ENCODE measurements around the gene ALAS1. TPM values are rescaled to one million over a fixed set of nuclear protein-coding genes. Genes with fewer than 3 reads are reported as not detected.

Gene ALAS1
- total and polyA plus RNA-seq, 2 experiments from 2014 or later: 17.8 to 42.8 TPM

DNA sequence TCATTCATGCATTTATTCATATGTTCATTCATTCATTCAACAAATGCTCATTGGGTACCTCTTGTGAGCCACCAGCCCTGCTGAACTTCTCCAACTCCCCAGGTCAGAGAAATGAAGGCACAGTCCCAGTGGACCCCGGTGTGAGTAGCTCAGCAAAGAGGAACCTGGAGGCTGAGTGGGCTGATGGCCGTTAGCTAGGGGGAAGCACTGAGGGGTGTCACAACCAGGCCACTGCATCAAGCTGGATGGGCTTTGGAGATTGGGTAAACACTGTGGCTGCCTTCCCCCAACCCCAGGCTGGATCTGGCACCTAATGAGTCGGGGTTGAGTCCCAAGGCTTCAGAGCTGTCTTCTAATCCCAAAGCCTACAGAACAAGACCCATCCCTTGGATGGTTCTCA lies 12.1 kb upstream of the ALAS1 start (continued):
- TF ChIP-seq, protein P1, sequence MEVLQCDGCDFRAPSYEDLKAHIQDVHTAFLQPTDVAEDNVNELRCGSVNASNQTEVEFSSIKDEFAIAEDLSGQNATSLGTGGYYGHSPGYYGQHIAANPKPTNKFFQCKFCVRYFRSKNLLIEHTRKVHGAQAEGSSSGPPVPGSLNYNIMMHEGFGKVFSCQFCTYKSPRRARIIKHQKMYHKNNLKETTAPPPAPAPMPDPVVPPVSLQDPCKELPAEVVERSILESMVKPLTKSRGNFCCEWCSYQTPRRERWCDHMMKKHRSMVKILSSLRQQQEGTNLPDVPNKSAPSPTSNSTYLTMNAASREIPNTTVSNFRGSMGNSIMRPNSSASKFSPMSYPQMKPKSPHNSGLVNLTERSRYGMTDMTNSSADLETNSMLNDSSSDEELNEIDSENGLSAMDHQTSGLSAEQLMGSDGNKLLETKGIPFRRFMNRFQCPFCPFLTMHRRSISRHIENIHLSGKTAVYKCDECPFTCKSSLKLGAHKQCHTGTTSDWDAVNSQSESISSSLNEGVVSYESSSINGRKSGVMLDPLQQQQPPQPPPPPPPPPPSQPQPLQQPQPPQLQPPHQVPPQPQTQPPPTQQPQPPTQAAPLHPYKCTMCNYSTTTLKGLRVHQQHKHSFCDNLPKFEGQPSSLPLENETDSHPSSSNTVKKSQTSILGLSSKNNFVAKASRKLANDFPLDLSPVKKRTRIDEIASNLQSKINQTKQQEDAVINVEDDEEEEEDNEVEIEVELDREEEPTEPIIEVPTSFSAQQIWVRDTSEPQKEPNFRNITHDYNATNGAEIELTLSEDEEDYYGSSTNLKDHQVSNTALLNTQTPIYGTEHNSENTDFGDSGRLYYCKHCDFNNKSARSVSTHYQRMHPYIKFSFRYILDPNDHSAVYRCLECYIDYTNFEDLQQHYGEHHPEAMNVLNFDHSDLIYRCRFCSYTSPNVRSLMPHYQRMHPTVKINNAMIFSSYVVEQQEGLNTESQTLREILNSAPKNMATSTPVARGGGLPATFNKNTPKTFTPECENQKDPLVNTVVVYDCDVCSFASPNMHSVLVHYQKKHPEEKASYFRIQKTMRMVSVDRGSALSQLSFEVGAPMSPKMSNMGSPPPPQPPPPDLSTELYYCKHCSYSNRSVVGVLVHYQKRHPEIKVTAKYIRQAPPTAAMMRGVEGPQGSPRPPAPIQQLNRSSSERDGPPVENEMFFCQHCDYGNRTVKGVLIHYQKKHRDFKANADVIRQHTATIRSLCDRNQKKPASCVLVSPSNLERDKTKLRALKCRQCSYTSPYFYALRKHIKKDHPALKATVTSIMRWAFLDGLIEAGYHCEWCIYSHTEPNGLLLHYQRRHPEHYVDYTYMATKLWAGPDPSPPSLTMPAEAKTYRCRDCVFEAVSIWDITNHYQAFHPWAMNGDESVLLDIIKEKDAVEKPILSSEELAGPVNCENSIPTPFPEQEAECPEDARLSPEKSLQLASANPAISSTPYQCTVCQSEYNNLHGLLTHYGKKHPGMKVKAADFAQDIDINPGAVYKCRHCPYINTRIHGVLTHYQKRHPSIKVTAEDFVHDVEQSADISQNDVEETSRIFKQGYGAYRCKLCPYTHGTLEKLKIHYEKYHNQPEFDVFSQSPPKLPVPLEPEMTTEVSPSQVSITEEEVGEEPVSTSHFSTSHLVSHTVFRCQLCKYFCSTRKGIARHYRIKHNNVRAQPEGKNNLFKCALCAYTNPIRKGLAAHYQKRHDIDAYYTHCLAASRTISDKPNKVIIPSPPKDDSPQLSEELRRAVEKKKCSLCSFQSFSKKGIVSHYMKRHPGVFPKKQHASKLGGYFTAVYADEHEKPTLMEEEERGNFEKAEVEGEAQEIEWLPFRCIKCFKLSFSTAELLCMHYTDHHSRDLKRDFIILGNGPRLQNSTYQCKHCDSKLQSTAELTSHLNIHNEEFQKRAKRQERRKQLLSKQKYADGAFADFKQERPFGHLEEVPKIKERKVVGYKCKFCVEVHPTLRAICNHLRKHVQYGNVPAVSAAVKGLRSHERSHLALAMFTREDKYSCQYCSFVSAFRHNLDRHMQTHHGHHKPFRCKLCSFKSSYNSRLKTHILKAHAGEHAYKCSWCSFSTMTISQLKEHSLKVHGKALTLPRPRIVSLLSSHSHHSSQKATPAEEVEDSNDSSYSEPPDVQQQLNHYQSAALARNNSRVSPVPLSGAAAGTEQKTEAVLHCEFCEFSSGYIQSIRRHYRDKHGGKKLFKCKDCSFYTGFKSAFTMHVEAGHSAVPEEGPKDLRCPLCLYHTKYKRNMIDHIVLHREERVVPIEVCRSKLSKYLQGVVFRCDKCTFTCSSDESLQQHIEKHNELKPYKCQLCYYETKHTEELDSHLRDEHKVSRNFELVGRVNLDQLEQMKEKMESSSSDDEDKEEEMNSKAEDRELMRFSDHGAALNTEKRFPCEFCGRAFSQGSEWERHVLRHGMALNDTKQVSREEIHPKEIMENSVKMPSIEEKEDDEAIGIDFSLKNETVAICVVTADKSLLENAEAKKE (CRISPR knock-in tag; IDR thresholded peaks at IDR 0.05): no peak
- TF ChIP-seq REST (IDR thresholded peaks at IDR 0.05; ENCODE audit: unreplicated experiment) (no peak), EZH2phosphoT487 (IDR thresholded peaks at IDR 0.05; ENCODE audit: unreplicated experiment) (no peak), EZH2 (IDR thresholded peaks at IDR 0.05; ENCODE audit: low read depth, unreplicated experiment) (no peak), CREB1 (CRISPR knock-in tag; IDR thresholded peaks at IDR 0.05; ENCODE audit: low read depth) (no peak)

DNA sequence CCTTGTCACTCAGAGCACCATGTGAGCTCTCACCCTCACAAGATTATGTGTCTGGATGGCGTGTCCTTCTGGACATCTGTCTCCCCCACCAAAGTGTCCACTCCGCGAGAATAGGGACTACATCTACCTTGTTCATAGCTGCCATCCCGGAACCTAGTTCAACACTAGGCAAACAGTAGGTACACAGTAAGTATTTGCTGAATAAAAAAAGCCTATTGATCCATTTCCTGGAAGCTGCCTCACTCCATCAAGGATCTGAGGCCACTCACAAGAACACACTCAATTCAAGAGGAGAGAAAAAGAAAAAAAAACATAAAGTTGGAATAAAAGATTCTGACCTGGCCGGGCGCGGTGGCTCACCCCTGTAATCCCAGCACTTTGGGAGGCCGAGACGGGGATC lies 11.2 kb upstream of the ALAS1 start:
- Mint-ChIP-seq H3K27ac (no peak overlapping the region), H3K27me3 (ENCODE audit: insufficient read depth, low read depth, poor library complexity) (peaks cover 11% of the 10 kb centered on the region), H3K4me3 (no peak overlapping the region), H3K4me1 (peaks cover 5% of the 10 kb centered on the region; the same call in 1 of the 3 replicates), H3K36me3 (ENCODE audit: low read depth) (no peaks in the 10 kb centered on the region), H3K9me3 (no peaks in the 10 kb centered on the region)
- Histone ChIP-seq H3K4me1 (ENCODE audit: insufficient read depth) (no peaks in the 10 kb centered on the region), H3K9me2 (ENCODE audit: insufficient read depth) (no peaks in the 10 kb centered on the region), H3K79me2 (replicated peaks; ENCODE audit: insufficient read depth) (no peaks in the 10 kb centered on the region), H3K4me2 (no peak overlapping the region), H3K4me3 (no peak overlapping the region), H4K20me1 (replicated peaks; ENCODE audit: insufficient read depth) (no peaks in the 10 kb centered on the region), H3K27ac (ENCODE audit: low read depth) (no peak overlapping the region), H2AFZ (no peak overlapping the region), H3F3A (replicated peaks; ENCODE audit: low read depth) (0 out of 2 replicates have a peak, but pooled peaks cover 4% of the 10 kb centered on the region), H3K27me3 (ENCODE audit: insufficient read depth) (no peaks in the 10 kb centered on the region), H3K36me3 (ENCODE audit: insufficient read depth) (no peaks in the 10 kb centered on the region)
- no peak for TF ChIP-seq JUNB (IDR thresholded peaks at IDR 0.05; ENCODE audit: unreplicated experiment)
- DNase-seq (ENCODE audit: low spot score): no peak
- no peak for ATAC-seq

Data from GM23338 (cell line).